HG02763 (cell line): Measurements from ENCODE around the gene SCFD2.

ENCODE experiments used
- ATAC-seq: cut with Tn5 transposase; IDR thresholded peaks from one replicate; pipeline ENCODE4 v1.9.1; 2021; ENCODE audit warnings: mild to moderate bottlenecking, moderate library complexity; ENCODE audit not compliant: unreplicated experiment

SCFD2 gene

GRCh38 chr4:53118676-53119075 is 247.2 kb downstream of the SCFD2 start:
- no peak for ATAC-seq

GRCh38 chr4:53116954-53117353 is 248.9 kb downstream of the SCFD2 start:
- no peak for ATAC-seq

- ATAC-seq = no peak
Measured at GRCh38 chr4:53113431-53114225, 252.2 kb downstream of the SCFD2 start.

GRCh38 chr4:53105313-53105712 is 260.5 kb downstream of the SCFD2 start:
- ATAC-seq = no peak

- ATAC-seq = no peak
Measured at GRCh38 chr4:53103481-53103880, 262.4 kb downstream of the SCFD2 start.

- no peak for ATAC-seq
Measured at GRCh38 chr4:53101191-53101581, 264.7 kb downstream of the SCFD2 start.

GRCh38 chr4:53100501-53101190 is 265.2 kb downstream of the SCFD2 start:
- no peak for ATAC-seq

GRCh38 chr4:53098681-53099121 is 267.2 kb downstream of the SCFD2 start:
- no peak for ATAC-seq

GRCh38 chr4:53094040-53094439 is 271.8 kb downstream of the SCFD2 start:
- no peak for ATAC-seq

- no peak for ATAC-seq
Measured at GRCh38 chr4:53089936-53090729, 275.7 kb downstream of the SCFD2 start.

GRCh38 chr4:53088152-53088551 is 277.7 kb downstream of the SCFD2 start:
- no peak for ATAC-seq

GRCh38 chr4:53076374-53076958 is 289.4 kb downstream of the SCFD2 start:
- ATAC-seq = no peak

GRCh38 chr4:53075162-53075785 is 290.6 kb downstream of the SCFD2 start:
- no peak for ATAC-seq

- ATAC-seq = no peak
Measured at GRCh38 chr4:53068755-53069330, 297.0 kb downstream of the SCFD2 start.

- ATAC-seq = no peak
Measured at GRCh38 chr4:53067125-53067802, 298.6 kb downstream of the SCFD2 start.

GRCh38 chr4:53066155-53066554 is 299.7 kb downstream of the SCFD2 start:
- no peak for ATAC-seq

- no peak for ATAC-seq
Measured at GRCh38 chr4:53064609-53065008, 301.3 kb downstream of the SCFD2 start.

- no peak for ATAC-seq
Measured at GRCh38 chr4:53061091-53061850, 304.6 kb downstream of the SCFD2 start.

GRCh38 chr4:53060278-53060677 is 305.6 kb downstream of the SCFD2 start:
- no peak for ATAC-seq
